ENCODE data around the gene RFESD.

RFESD gene

DNA sequence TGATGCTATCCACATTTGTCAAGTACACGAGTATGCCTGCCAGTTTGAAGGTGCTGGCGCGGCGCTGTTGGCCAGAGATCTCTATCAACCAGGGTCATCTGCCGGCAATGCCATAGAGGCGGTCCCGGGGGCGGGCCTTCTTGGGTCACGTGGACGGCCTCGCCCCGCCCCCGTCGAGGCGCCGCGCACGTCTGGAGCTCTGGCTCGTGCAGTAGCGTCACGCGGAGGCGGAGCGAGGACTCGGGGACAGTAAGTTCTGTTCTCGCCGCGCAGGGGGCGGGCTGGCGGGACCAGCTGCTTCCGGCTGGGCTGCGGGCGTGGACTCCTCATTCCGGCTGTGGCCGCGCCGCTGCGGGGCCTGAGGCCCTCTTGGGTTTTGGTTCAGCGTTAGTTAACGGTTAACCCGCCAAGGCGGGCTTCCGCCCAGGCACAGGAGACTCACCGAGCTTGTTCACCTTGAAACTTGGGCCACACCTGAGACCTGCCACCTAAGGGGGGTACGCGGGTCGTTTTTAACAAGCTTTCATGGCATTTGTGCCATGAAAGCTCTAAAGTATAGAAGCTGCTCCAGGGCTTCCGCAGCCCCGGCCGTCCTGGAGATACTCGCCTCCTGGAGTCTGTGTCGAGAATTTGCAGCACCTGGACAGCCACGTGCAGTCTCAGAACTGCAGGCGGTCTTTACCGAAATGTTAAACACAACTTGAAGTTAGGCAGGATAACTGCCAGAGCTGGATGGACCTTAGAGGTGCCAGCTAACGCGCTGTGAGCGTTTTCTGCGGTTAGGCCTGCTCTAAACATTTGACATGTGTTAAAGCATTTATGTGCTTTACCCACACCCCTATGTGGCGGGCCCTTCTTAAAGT lies at the start of gene RFESD:
RFESD (plus strand) TSS at position 209 of the 863 bp plus-strand sequence. CDS start 5,495 bp downstream, outside the sequence.
- peak; percentile 98 for DNase-seq

DNA sequence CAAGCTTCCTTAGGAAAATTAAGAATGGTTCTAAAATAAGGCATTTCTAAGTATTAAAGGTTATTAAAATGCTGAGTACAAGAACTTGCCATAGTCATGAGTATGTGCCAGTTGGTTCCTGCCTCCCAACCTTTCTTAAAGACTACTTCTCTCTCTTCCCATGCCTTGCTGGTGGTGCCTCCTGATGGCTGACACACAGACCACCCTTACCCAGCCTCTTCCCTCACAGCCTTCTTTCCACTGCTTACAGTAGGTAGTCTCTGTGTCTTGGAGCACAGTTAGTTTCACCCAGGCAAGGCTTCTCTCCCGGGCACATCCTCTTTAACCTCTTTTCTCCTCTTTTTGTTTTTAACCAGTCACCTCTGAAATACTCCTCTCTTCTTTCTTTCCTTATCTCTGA lies 47.3 kb upstream of the RFESD start:
- no peak for DNase-seq

DNA sequence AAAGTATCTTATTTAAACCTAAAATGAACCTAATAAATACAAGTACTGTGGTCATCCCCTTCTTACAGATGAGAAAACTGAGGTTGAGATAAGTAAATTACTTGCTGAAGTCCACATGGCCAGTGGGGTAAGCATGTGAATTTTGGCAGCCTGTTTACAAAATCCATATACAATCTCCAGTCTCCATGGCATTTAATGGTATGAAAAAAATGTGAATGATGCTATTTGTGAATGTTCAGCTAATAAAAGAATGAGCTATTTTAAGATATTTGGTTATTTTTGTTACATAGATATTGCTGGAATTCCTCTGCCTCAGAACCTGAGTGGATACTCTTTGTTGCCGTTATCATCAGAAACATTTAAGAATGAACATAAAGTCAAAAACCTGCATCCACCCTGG lies 46.0 kb upstream of the RFESD start:
- DNase-seq: no peak

DNA sequence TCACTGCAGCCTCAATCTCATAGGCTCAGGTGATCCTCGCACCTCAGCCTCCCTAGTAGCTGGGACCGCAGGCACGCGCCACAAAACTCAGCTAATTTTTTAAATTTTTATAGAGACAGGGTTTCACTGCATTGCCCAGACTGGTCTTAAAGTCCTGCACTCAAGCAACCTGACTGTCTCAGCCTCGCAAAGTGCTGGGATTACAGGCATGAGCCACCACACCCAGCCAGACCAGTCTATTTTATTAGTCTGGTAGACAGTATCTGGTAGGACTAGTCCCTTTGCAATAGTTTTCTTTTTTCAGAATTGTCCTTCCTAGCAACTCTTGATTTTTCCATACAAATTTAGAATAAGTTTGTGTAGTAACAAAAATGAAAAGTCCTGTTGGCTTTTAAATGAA lies 40.8 kb upstream of the RFESD start:
- no peak for DNase-seq

DNA sequence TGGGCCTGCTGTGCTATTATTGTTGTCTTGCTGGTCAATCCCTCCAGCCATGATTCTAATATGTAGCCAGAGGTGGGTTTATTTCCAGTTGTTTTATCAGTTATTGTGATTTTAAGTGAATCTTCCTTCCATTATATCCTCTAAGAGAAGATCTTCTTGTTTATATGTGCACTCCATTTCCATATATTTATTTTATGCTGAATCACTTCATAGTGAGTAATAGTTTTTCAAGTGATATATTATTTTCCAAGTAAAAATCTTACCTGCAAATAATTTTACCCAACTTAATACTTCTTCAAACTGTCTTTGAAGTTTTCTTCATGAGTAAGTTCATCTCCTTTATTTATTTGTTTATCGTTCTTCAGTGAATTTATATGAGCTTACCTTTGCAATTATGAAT lies 40.2 kb upstream of the RFESD start:
- DNase-seq: no peak

DNA sequence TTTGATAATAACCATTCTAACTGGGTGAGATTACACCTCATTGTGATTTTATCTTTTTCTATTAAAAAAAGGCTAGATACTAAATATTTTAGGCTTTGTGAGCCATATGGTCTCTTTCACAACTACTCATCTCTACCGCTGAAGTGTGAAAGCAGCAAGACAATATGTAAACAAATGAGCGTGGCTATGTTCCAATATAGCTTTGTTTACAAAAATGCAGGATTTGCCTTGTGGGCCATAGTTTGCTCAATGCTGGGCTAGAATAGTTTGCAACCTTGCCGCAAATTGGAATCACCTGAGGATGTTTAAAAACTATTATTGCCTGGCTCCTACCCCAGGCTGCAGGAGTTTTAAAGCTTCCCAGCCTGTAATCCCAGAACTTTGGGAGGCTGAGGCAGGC lies 36.9 kb upstream of the RFESD start:
- no peak for DNase-seq

DNA sequence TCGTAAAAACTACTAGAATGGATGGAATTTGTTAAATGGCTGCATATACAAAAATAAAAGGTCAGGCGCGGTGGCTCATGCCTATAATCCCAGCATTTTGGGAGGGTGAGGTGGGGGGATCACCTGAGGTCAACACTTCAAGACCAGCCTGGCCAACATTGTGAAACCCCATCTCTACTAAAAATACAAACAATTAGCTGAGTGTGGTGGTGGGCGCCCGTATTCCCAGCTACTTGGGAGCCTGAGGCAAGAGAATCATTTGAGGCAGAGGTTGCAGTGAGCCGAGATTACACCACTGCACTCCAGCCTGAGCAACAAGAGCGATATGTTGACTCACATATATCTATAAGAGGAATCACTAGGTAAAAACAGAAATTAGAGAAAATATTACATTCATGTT lies 36.0 kb upstream of the RFESD start:
- no peak for DNase-seq

DNA sequence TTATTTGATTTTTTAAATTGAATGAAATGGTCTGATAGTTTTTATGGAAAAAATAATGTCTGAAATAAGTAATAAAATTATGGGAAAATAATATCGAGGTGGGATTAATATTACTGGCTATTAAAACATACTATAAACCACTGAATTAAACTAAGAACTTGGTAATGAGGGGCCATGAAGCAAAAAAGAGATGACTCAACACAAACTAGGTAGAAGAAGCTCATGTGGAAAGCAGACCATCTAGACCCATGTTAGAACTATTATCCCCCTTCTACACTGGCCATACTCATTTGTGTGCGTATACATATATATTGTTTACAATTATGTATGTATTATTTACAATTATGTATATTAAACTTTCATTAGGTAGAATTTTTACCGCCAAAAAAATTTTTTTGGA lies 35.2 kb upstream of the RFESD start:
- no peak for DNase-seq

DNA sequence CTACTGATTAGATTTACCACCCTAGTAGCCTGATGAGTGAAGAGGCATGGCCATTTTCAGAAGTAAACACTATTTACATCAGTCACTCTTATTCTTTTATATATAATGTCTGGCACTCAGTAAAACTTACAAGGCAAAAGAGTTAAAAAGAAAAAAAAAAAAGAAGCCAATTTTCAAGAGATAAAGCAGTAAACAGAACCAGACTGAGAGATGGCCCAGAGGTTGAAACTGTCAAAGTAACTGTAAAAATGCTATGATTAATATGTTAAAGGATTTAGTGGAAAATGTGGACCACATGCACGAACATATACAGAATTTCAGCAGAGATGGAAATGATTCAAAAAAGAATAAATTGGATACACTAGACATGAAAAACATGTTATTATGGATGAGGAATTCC lies 33.1 kb upstream of the RFESD start:
- DNase-seq: no peak

DNA sequence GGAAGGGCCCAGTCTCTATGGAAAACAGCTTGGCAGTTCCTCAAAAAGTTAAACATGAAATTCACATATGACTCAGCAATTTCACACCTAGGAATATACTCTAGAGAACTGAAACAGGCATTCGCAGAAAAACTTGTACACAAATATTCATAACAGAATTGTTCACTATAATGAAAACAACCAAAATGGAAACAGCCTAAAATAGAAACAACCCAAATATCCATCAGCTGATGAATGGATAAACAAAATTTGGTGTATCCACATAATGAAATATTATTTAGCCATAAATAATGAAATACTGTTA lies 31.5 kb upstream of the RFESD start:
- DNase-seq: no peak

DNA sequence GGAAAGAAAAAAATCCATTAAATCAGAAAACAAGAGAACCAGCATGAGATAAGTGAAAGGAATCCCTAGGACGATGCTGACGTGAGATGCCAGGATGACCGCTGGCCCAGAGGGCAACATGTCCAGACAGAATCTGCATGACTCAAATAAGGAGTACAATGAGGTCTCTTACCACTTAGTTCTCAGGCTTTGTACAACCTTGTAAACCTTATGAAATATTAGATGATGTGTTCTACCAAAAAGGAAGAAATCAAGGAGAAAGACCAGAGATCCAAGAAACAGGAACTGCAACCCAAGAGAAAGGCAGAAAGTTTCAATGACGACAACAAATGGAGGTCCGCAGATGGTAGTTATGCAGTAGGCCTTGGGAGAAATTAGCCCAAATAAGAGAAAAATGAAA lies 29.5 kb upstream of the RFESD start:
- DNase-seq: no peak

DNA sequence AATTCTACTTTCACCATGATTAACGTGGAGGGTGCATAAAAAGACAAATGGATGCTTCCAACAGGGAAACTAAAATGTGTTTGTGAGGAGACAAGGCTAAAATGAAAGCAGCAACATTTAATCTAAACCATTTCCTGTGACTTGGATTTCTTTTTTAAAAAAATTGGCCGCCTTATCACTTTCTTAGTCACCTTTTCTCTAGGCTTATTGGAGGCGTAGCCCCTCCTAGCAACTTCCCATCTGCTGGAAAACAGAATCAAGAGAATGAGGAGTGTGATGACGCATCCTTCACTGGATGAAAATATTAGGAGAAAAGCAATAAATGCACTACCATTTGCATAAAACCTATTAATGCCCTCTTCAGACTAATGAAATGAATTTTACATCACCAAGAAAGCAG lies 27.5 kb upstream of the RFESD start:
- no peak for DNase-seq

DNA sequence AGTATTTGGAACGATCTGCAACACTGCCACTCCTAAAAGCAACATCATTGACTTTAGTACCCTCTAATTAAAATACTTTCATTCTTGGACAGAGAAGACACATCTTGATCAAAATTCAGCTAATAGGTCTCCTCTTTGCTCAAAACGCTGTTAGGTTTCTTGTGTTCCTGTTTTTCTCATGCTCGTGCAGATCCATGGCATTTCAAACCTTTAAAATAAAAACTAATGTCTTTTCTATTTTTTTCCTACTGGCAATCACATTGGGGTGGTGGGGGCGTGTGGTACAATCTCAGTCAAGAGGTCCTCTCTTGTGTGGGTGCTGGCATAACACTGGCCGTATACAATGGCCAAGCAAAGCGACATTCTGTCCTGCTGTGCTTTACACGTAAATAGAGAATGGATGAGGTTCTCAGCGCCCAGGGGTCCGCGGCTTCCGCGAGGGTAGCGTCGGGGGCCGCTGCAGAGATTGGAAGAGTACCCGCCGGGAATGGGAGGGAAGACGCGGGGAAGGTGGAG lies 27.0 kb upstream of the RFESD start:
- no peak for DNase-seq

DNA sequence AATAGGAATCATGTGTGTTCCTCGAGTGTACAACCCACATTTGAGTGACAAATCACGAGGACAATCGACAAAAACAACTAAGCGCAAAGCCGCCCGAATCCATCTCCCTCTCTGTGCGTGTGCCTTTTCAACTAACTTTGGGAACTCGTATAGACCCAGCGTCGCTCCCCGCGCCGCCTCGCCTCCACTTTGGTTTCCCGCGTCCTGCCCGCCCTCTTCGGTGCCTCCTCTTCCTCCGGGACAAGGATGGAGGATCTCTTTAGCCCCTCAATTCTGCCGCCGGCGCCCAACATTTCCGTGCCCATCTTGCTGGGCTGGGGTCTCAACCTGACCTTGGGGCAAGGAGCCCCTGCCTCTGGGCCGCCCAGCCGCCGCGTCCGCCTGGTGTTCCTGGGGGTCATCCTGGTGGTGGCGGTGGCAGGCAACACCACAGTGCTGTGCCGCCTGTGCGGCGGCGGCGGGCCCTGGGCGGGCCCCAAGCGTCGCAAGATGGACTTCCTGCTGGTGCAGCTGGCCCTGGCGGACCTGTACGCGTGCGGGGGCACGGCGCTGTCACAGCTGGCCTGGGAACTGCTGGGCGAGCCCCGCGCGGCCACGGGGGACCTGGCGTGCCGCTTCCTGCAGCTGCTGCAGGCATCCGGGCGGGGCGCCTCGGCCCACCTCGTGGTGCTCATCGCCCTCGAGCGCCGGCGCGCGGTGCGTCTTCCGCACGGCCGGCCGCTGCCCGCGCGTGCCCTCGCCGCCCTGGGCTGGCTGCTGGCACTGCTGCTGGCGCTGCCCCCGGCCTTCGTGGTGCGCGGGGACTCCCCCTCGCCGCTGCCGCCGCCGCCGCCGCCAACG lies 26.3 kb upstream of the RFESD start, which contains the start of gene GPR150:
GPR150 (plus strand) TSS at position 58 of the 840 bp plus-strand sequence; CDS start at position 247, 189 bp downstream.
- peak; percentile 68 for DNase-seq

DNA sequence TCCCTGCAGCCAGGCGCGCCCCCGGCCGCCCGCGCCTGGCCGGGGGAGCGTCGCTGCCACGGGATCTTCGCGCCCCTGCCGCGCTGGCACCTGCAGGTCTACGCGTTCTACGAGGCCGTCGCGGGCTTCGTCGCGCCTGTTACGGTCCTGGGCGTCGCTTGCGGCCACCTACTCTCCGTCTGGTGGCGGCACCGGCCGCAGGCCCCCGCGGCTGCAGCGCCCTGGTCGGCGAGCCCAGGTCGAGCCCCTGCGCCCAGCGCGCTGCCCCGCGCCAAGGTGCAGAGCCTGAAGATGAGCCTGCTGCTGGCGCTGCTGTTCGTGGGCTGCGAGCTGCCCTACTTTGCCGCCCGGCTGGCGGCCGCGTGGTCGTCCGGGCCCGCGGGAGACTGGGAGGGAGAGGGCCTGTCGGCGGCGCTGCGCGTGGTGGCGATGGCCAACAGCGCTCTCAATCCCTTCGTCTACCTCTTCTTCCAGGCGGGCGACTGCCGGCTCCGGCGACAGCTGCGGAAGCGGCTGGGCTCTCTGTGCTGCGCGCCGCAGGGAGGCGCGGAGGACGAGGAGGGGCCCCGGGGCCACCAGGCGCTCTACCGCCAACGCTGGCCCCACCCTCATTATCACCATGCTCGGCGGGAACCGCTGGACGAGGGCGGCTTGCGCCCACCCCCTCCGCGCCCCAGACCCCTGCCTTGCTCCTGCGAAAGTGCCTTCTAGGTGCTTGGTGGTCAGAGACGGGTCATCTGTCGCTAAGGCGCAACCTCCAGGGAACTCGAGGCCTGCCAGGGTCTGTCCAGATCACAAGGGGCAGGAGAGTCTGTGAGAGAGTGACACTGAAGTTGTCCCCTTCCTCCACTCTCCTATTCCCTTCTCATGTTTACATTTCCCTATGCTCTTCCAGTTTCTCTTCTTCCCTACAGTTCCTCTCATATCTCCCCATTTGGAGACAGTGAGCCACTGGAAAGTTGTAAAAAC lies 25.4 kb upstream of the RFESD start:
- DNase-seq: peak; percentile 48

DNA sequence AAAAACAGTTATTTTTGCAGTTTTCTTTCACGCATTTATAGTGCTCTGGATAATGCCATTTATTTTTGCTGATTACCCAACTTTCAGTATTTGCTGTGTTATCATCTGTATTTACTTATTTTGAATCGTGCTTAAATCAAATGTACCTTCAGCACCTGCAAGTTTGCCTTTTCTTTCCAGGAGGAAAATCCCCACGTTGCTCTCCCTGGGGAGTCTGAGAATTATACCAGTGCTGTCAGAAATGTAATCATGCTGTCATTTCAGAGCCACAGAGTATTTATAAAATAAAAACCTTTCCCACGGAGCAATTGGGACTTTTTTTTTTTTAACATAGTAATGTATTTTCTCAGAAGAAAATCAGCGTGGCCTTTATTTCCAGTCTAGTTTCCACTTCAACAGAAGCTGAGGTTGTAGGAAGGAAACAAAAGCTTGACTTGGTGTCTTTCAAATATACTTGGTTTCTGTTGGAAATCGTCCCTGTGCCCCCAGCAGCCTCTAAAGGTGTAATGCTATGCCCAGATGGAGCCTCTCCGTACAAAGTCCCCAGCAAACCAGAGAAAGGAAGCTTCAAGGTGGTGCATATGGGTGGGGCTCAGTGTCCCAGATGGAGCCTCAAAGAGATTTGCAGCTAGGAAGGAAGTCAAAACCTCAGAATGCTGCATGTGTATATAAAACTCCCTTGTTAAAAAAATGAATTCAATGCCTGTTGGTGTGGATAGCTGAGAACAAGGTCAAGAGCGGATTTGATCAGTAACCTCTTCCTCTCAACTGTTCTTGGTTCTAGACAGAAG lies 24.5 kb upstream of the RFESD start:
- DNase-seq: no peak

DNA sequence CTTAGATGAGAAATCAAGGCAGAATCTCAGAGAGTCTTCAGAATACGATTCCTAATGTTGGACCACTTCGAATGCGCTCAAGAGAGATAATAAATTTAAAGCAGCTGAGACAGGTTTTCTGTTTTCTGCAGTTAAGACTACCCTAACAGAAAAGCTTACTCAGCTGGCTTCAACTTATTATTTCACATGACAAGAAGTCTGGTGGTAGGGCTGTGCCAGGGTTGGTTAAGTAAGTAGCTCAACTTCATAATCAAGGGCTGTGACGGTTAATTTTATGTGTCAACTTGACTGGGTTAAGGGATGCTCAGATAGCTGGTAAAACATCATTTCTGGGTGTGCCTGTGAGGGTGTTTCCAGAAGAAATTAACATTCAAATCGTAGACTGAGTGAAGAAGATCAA lies 22.9 kb upstream of the RFESD start:
- DNase-seq: no peak

DNA sequence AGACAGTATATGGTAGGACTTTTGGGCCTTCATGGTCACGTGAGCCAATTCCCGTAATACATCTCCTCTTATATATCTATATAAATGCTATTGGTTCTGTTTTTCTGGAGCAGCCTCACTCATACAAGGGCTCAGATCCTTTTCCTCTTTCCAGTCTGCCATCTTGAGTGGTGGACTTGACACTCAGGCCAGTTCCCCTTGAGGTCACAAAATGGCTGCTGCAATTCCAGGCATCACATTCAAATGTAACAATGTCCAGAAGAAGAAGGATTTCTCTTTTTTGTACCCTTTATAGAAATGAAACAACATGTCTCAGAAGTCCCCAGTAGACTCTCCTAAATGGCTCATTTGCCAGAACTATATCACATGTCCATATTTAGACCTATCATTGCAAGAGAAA lies 22.2 kb upstream of the RFESD start:
- no peak for DNase-seq

DNA sequence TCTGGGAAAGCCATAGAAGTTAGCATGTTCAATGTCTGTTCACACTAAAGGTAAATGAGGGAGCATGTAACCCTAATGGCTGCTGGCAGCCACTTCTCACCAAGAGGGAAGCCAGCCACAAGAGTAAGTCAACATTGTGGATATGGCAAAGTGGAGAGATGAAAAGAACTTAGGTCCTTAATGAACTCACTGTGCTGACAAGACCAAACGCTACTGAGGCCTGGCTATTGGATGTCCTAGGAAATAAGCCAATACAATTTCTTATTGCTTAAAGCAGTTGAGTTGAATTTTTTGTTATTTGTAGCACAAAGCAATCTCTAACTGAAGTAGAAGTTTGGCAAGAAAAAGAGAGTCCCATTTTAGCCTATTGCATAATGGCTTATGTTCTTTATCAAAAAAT lies 19.9 kb upstream of the RFESD start:
- DNase-seq: no peak

DNA sequence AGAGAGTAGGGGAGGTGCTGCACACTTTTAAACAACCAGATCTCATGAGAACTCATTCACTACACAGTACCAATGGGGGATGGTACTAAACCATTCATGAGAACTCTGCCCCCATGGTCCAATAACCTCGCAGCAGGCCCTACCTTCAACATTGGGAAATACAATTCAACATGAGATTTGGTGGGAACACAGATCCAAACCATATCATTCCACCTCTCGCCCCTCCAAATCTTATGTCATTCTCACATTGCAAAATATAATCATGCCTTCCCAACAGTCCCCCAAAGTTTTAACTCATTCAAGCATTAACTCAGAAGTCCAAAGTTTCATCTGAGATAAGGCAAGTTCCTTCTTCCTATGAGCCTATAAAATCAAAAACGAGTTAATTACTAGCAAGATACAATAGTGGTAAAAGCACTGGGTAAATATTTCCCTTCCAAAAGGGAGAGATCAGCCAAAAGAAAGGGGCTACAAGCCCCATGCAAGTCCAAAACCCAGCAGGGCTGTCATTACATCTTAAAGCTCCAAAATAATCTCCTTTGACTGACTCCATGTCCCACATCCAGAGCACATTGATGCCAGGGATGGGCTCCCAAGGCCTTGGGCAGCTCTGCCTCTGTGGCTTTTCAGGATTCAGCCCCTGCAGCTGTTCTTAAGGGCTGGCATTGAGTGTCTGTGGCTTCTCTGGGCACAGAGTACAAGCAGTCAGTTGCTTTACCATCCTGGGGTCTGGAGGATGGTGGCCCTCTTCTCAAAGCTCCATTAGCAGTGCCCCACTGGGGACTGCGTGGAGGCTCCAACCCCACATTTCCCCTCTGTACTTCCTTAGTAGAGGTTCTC lies 18.4 kb upstream of the RFESD start:
- DNase-seq: no peak

DNA sequence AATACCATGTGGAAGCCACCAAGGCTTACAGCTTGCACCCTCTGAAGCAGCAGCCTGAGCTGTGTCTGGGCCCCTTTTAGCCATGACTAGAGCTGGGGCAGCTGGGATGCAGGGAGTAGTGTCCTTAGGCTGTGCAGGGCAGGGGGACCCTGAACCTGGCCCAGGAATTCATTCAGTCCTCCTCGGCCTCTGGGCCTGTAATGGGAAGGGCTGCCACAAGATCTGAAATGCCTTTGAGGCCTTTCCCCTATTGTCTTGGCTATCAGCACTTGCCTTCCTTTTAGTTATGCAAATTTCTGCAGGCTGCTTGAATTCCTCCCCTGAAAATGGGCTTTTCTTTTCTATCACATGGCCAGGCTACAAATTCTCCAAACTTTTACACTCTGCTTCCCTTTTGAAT lies 17.6 kb upstream of the RFESD start:
- no peak for DNase-seq

All from femur (tissue), 1 donor.